MM.1S (cell line): ENCODE results near the gene TKT.

Experiments used
- DNase-seq: peaks from one replicate; pipeline ENCODE4 v3.0.0-alpha.2; 2015
- H2AFZ ChIP-seq: fragments of 300-600 bp; sonication (generic); 2 replicates; pipeline ENCODE4 v1.6.0; 2016; ENCODE audit warnings: antibody characterized with exemption, low read length
- H3F3A ChIP-seq: fragments of 300-600 bp; sonication (generic); 2 replicates; pipeline ENCODE4 v1.6.1; 2016; ENCODE audit warnings: mild to moderate bottlenecking, antibody characterized with exemption, low read length, moderate library complexity, mixed read lengths; ENCODE audit not compliant: insufficient read depth
- H3K27ac ChIP-seq: fragments of 300-600 bp; sonication (generic); 2 replicates; pipeline ENCODE4 v1.5.1; 2016; ENCODE audit warnings: mild to moderate bottlenecking, low read length
- H3K27me3 ChIP-seq: fragments of 300-600 bp; sonication (generic); replicated peaks from 2 replicates; pipeline ENCODE4 v1.6.0; 2016; ENCODE audit warnings: low read length; ENCODE audit not compliant: insufficient read depth
- H3K36me3 ChIP-seq: fragments of 300-600 bp; sonication (generic); replicated peaks from 2 replicates; pipeline ENCODE4 v1.6.1; 2016; ENCODE audit warnings: mild to moderate bottlenecking, low read length, mixed read lengths; ENCODE audit not compliant: insufficient read depth
- H3K4me1 ChIP-seq: fragments of 300-600 bp; sonication (generic); 2 replicates; pipeline ENCODE4 v1.6.1; 2016; ENCODE audit warnings: low read length, mixed read lengths
- H3K4me2 ChIP-seq: fragments of 300-600 bp; sonication (generic); 2 replicates; pipeline ENCODE4 v1.6.0; 2016; ENCODE audit warnings: low read depth, low read length
- H3K4me3 ChIP-seq: fragments of 300-600 bp; sonication (generic); 2 replicates; pipeline ENCODE4 v1.5.1; 2016; ENCODE audit warnings: low read length, mixed read lengths
- H3K79me2 ChIP-seq: fragments of 300-600 bp; sonication (generic); 2 replicates; pipeline ENCODE4 v1.6.1; 2016; ENCODE audit warnings: mixed run types, low read length, mixed read lengths
- H3K9ac ChIP-seq: fragments of 300-600 bp; sonication (generic); 2 replicates; pipeline ENCODE4 v1.6.1; 2016; ENCODE audit warnings: low read length, mixed read lengths
- H3K9me2 ChIP-seq: fragments of 300-600 bp; sonication (generic); replicated peaks from 2 replicates; pipeline ENCODE4 v1.6.1; 2016; ENCODE audit warnings: mild to moderate bottlenecking, low read length, mixed read lengths; ENCODE audit not compliant: insufficient read depth
- H3K9me3 ChIP-seq: fragments of 300-600 bp; sonication (generic); replicated peaks from 2 replicates; pipeline ENCODE4 v1.6.1; 2016; ENCODE audit warnings: mild to moderate bottlenecking, low read length, mixed read lengths; ENCODE audit not compliant: insufficient read depth
- H4K20me1 ChIP-seq: fragments of 300-600 bp; sonication (generic); 2 replicates; pipeline ENCODE4 v1.6.1; 2016; ENCODE audit warnings: mild to moderate bottlenecking, low read length, moderate library complexity, mixed read lengths; ENCODE audit not compliant: insufficient read depth
- EZH2 ChIP-seq: fragments of 300-600 bp; sonication (generic); optimal IDR thresholded peaks from 2 replicates; pipeline ENCODE3; 2017; ENCODE audit warnings: low read depth, mild to moderate bottlenecking, antibody characterized with exemption, low read length, mixed read lengths
- EZH2phosphoT487 ChIP-seq: fragments of 300-600 bp; sonication (generic); IDR thresholded peaks from 2 replicates; pipeline ENCODE4 v1.6.1; 2018; ENCODE audit warnings: antibody characterized with exemption, low read length
- TF ChIP-seq, protein P1 (sequence below): fragments of 300-600 bp; sonication (generic); IDR thresholded peaks from 2 replicates; pipeline ENCODE4 v1.5.1; 2016; ENCODE audit warnings: antibody characterized with exemption, low read length, mixed read lengths

The TKT gene

DNA sequence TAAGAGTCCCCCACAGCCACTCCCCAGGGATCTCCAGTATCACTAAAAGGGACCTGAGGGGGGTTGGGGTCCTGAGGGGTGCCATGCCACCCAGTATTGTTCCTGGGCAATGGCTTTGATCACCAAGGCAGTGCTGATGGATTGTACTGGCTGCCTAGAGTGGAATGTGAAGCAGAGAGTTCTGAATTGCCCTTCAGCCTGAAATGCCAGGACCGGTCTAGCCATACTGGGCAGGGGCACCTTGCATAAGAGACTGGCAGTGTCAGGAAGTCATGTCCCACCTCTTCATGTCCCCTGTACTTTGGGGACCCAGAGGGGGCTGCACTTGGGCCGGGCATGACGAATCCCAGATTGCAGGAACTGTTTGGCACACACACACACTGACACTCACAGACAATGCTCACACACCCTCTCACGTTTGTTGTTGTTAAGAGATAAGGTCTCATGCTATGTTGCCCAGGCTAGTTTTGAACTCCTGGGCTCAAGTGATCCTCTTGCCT is 4.5 kb upstream of the TKT start:
- no peak for DNase-seq
- no peak for TF ChIP-seq EZH2phosphoT487
- TF ChIP-seq EZH2 = no peak
- TF ChIP-seq, protein P1, sequence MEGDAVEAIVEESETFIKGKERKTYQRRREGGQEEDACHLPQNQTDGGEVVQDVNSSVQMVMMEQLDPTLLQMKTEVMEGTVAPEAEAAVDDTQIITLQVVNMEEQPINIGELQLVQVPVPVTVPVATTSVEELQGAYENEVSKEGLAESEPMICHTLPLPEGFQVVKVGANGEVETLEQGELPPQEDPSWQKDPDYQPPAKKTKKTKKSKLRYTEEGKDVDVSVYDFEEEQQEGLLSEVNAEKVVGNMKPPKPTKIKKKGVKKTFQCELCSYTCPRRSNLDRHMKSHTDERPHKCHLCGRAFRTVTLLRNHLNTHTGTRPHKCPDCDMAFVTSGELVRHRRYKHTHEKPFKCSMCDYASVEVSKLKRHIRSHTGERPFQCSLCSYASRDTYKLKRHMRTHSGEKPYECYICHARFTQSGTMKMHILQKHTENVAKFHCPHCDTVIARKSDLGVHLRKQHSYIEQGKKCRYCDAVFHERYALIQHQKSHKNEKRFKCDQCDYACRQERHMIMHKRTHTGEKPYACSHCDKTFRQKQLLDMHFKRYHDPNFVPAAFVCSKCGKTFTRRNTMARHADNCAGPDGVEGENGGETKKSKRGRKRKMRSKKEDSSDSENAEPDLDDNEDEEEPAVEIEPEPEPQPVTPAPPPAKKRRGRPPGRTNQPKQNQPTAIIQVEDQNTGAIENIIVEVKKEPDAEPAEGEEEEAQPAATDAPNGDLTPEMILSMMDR = no peak
- Histone ChIP-seq H2AFZ (no peak overlapping the region), H3K9ac (no peak overlapping the region), H3F3A (peaks cover 5% of the 10 kb centered on the region), H3K79me2 (peaks cover 2% of the 10 kb centered on the region), H3K4me3 (no peak overlapping the region), H3K4me2 (no peak overlapping the region), H3K9me3 (no peaks in the 10 kb centered on the region), H3K27me3 (no peaks in the 10 kb centered on the region), H4K20me1 (no peaks in the 10 kb centered on the region), H3K9me2 (no peaks in the 10 kb centered on the region), H3K27ac (no peak overlapping the region), H3K4me1 (peaks cover 4% of the 10 kb centered on the region; the same call in 1 of the 2 replicates), H3K36me3 (no peaks in the 10 kb centered on the region)

DNA sequence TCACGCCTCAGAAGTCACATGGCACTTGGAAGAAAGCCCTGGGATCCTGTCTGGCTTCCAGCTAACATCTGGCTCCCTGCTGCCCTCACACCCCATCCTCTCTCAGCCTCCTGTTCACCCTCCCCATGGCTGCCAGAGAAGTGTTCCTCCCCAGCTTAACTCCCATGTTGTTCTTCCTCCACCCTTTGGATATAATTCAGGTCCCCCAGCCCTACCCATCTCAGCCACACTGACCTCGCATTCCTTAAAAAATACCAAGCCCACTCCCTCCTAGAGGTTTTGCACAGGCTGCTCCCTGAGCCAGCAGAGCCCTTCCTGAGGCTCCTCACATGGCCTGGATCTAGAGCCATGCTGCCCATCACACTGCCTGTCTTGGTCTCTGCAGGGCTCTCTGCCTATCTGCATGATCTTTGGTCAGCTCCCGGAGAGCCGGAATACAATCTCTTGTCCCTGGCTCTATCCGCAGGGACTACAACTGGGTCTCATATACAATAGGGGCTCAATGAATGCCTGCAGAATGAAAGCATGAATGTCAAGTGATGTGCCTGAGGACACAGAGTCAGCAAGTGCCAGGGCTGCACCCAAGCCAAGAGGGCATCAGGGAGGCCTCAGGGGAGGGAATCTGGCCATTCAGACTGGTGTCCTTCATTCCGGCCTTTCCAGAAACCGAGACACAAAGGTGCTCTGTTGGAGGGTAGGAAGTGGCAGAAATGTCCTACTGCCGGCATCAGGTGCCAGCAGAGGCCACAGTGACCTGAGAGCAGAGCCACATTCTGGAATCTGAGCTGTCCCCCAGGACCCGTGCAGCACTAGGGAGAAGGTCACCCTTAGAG is 3.8 kb upstream of the TKT start:
- Histone ChIP-seq H3K79me2 (peaks cover 8% of the 10 kb centered on the region), H3F3A (peaks cover 12% of the 10 kb centered on the region), H2AFZ (no peak overlapping the region), H3K36me3 (no peaks in the 10 kb centered on the region), H4K20me1 (0 out of 2 replicates have a peak, but pooled peaks cover 1% of the 10 kb centered on the region), H3K4me3 (no peak overlapping the region), H3K27me3 (no peaks in the 10 kb centered on the region), H3K27ac (no peak overlapping the region), H3K9me3 (no peaks in the 10 kb centered on the region), H3K4me1 (peaks cover 4% of the 10 kb centered on the region; the same call in 1 of the 2 replicates), H3K9ac (no peak overlapping the region), H3K4me2 (no peak overlapping the region), H3K9me2 (no peaks in the 10 kb centered on the region)
- TF ChIP-seq EZH2 (no peak), EZH2phosphoT487 (no peak)
- TF ChIP-seq, protein P1 = no peak
- DNase-seq = no peak

DNA sequence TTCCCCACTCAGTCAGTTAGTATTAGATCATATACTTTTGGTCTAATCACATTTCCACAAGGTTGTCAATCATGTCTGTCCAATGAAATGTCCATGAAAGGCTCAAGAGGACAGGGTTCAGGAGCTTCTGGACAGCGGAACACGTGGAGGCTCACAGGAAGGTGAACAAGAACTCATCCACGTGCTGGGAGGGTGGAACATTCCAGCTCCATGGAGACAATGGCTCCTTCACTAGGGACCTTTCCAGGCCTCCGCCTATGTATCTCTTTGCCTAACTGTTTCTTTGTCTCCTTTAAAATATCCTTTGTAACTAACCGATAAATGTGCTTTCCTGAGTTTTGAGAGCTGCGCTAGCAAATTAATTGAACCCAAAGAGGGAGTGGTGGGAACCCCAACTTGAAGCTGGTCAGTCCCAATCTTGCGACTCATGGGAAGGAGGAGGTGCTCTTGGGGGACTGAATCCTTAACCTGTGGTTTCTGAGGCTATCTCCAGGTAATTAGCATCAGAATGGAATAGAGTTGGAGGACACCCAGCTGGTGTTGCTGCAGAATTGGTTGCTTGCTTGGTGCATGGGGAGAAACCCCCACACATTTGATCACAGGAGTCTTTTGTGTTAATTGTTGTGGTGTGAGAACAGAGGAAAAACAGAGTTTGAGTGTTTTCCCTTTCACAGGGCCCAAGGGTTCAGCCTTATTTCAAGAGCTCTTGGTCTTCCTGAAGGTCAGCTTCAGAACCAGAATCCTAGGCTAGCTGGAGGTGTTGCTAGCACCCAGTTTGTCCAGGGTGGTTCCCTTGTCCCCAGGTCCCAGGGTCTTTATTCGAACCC is 3.0 kb upstream of the TKT start:
- H2AFZ ChIP-seq = no peak overlapping the region
- no peaks in the 10 kb centered on the region for H3K27me3 ChIP-seq
- no peaks in the 10 kb centered on the region for H3K9me3 ChIP-seq
- H3F3A ChIP-seq = peaks cover 18% of the 10 kb centered on the region
- H3K9me2 ChIP-seq = no peaks in the 10 kb centered on the region
- no peak overlapping the region for H3K9ac ChIP-seq
- no peak overlapping the region for H3K4me3 ChIP-seq
- no peaks in the 10 kb centered on the region for H3K36me3 ChIP-seq
- no peak overlapping the region for H3K4me2 ChIP-seq
- TF ChIP-seq EZH2 (no peak), EZH2phosphoT487 (no peak)
- TF ChIP-seq, protein P1 = no peak
- H3K79me2 ChIP-seq = peaks cover 17% of the 10 kb centered on the region
- H3K27ac ChIP-seq = no peak overlapping the region
- H4K20me1 ChIP-seq = peaks cover 10% of the 10 kb centered on the region
- peaks cover 8% of the 10 kb centered on the region; the same call in 1 of the 2 replicates for H3K4me1 ChIP-seq
- no peak for DNase-seq
